Testis (tissue), 3 donors: ENCODE results near the gene SPEM2. TPM values are rescaled to one million over a fixed set of nuclear protein-coding genes. Genes with fewer than 3 reads are reported as not detected.

Source experiments
- DNase-seq: peaks from one replicate; pipeline ENCODE4 v3.0.0-alpha.2; 2019
- H3K27ac ChIP-seq, 2 donors: fragments of 200-600 bp; sonication (generic); one replicate each; pipeline ENCODE4 v1.5.1; 2019
- H3K27me3 ChIP-seq: fragments of 200-600 bp; sonication (generic); one replicate; pipeline ENCODE4 v1.5.1; 2019
- H3K36me3 ChIP-seq: fragments of 200-600 bp; sonication (generic); one replicate; pipeline ENCODE4 v1.5.1; 2017; ENCODE audit warnings: low read depth; ENCODE audit errors: missing control alignments
- H3K4me1 ChIP-seq: fragments of 200-600 bp; sonication (generic); one replicate; pipeline ENCODE4 v1.5.1; 2019
- H3K4me3 ChIP-seq, 2 donors: fragments of 200-600 bp; sonication (generic); one replicate each; pipeline ENCODE4 v1.5.1; 2017 to 2019
- H3K9me3 ChIP-seq: fragments of 200-600 bp; sonication (generic); one replicate; pipeline ENCODE4 v1.5.1; 2017
- POLR2A ChIP-seq: fragments of 450-650 bp; IDR thresholded peaks from one replicate; pipeline ENCODE4 v1.6.1; 2017; ENCODE audit warnings: antibody characterized with exemption, mild to moderate bottlenecking, moderate library complexity
- WGBS, 2 donors: methylation state at CpG; one replicate each; pipeline ENCODE4 v1.1.5; 2018; 5-methylcytosine and 5-hydroxymethylcytosine counted together
- intact Hi-C: fragments of 100-400 bp; cut with DNase I; formaldehyde crosslinking; loops from one replicate; pipeline ENCODE4 v1.15.1; 2023; ENCODE audit warnings: low total_unique reads
- polyA plus RNA-seq: library from polyadenylated mRNA; stranded (reverse); fragments of 350-450 nt; fragmentation: Illumina TruSeq; extraction: RNeasy Lipid Tissue Mini Kit (QIAGEN cat#74804); gene quantifications from one replicate; pipeline ENCODE4 v1.2.3, GENCODE V29; 2014; ENCODE audit warnings: low read depth, low replicate concordance; ENCODE audit not compliant: insufficient read depth
- total RNA-seq, 2 donors: library from RNA; depleted of rRNA; stranded (reverse); fragments of >200 nt; gene quantifications; one replicate each; pipeline ENCODE4 v1.2.3, GENCODE V29; 2016
- TF ChIP-seq, protein P1 (sequence below), 3 experiments: fragments of 450-650 bp in 2 of 3; fragments of 200-600 bp in 1 of 3; sonication (generic) in 1 of 3; IDR thresholded peaks; one replicate each; pipeline ENCODE4 v1.5.1; 2016 to 2019; ENCODE audit warnings: antibody characterized with exemption in 3 of 3, mild to moderate bottlenecking in 2 of 3, moderate library complexity in 1 of 3

Gene SPEM2
- total and polyA plus RNA-seq, 3 donors from 2014 or later = 41.4 to 202 (median 111) TPM

DNA sequence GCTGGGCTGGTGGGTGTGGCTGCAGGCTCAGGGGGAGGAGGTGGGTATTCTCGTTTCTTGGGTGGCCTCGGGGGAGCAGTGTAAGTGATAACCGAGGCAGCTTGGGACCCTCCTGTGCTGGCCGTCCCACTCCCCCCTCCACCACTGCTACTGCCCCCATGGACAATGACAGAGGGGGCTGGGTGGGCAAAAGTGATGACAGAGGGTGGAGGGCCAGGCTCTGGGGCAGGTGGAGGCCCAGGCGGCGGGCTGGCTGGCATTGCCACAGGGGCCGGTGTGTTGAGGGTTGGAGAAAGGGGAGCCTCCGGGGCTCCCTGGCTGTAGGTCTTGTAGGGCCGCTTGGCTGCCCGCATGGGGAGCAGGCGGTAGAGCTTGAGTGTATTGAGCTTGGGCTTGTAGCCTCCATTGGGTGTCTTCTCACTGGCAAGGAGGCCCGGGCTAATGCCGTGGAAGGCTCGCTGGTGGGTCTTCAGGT is 38.0 kb downstream of the SPEM2 start:
- H3K4me3 ChIP-seq = no peak overlapping the region
- H3K27ac ChIP-seq = no peak overlapping the region
- intact Hi-C loops = no loop called here
- TF ChIP-seq, protein P1, sequence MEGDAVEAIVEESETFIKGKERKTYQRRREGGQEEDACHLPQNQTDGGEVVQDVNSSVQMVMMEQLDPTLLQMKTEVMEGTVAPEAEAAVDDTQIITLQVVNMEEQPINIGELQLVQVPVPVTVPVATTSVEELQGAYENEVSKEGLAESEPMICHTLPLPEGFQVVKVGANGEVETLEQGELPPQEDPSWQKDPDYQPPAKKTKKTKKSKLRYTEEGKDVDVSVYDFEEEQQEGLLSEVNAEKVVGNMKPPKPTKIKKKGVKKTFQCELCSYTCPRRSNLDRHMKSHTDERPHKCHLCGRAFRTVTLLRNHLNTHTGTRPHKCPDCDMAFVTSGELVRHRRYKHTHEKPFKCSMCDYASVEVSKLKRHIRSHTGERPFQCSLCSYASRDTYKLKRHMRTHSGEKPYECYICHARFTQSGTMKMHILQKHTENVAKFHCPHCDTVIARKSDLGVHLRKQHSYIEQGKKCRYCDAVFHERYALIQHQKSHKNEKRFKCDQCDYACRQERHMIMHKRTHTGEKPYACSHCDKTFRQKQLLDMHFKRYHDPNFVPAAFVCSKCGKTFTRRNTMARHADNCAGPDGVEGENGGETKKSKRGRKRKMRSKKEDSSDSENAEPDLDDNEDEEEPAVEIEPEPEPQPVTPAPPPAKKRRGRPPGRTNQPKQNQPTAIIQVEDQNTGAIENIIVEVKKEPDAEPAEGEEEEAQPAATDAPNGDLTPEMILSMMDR (IDR thresholded peaks at IDR 0.05) = no peak
- TF ChIP-seq POLR2A = no peak
- no peaks in the 10 kb centered on the region for H3K36me3 ChIP-seq
- DNase-seq = no peak
- H3K4me1 ChIP-seq = peaks cover 16% of the 10 kb centered on the region
- H3K9me3 ChIP-seq = no peaks in the 10 kb centered on the region
- no peaks in the 10 kb centered on the region for H3K27me3 ChIP-seq
- 46 to 85% methylated on average over 4 to 14 of the region's 14 CpGs for WGBS, 2 donors

DNA sequence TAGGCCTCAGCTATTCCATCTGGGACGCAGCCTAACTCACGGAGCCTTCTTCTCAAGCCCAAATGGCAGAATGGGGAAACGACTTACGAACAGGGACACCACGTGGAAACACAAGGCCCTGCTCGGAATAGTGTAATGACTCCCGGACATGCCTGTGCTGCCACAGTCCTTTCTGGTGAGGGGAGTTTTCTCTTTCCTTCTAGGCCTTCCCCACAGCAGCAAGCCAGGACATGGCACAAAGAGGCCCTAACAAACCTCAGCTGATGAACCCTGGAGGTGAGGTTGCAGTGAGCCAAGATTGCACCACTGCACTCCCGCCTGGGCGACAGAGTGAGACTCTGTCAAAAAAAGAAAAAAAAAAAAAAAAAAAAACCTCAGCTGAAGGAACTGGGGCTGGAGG is 38.7 kb downstream of the SPEM2 start:
- no peaks in the 10 kb centered on the region for H3K36me3 ChIP-seq
- intact Hi-C loops = no loop called here
- WGBS, 2 donors = 89 to 96% methylated on average over 7 to 9 of the region's 9 CpGs
- H3K27me3 ChIP-seq = no peaks in the 10 kb centered on the region
- no peak for DNase-seq
- no peak overlapping the region for H3K4me3 ChIP-seq
- H3K27ac ChIP-seq = no peak overlapping the region
- peaks cover 16% of the 10 kb centered on the region for H3K4me1 ChIP-seq
- no peak for TF ChIP-seq POLR2A
- TF ChIP-seq, protein P1 (IDR thresholded peaks at IDR 0.05) = no peak
- no peaks in the 10 kb centered on the region for H3K9me3 ChIP-seq

DNA sequence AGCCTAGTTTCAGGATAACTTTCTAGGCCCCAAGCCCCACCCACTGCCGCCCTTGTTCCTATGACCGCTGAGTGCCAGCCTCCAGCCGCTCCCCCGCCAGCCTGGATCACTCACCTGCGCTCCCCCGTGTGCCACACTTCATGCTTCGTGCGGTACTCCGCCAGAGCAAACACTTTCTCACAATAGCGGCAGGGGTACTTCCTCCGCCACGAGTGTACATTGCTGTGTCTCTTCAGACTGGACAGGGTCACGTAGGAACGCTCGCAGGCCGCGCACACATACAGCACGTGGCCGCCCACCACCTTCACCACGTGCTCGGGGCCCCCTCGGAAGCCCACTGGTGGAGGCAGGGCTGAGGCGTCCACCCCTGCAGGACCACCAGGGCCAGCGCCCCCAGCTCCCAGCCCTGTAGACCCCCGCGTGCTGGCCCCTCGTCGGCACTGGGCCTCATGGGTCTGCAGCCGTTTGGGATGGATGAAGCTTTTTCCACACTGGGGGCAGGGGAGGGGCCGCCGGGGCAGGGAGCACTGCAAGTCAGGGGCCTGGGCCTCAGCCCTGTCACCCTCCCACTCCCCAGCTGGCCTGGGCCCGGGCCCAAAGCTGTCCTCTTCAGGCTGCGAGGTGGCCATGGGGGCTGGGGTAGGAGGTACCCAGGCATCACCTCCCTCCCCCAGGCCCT is 40.3 kb downstream of the SPEM2 start:
- no peaks in the 10 kb centered on the region for H3K36me3 ChIP-seq
- 87 to 94% methylated on average over 26 to 33 of the region's 33 CpGs for WGBS, 2 donors
- peak overlapping the region; percentile 31 to 80 for H3K27ac ChIP-seq
- H3K4me1 ChIP-seq = peaks cover 16% of the 10 kb centered on the region
- H3K4me3 ChIP-seq = no peak overlapping the region
- TF ChIP-seq POLR2A = no peak
- TF ChIP-seq, protein P1 (IDR thresholded peaks at IDR 0.05) = no peak
- no peak for DNase-seq
- H3K27me3 ChIP-seq = no peaks in the 10 kb centered on the region
- intact Hi-C loops = no loop called here
- no peaks in the 10 kb centered on the region for H3K9me3 ChIP-seq

DNA sequence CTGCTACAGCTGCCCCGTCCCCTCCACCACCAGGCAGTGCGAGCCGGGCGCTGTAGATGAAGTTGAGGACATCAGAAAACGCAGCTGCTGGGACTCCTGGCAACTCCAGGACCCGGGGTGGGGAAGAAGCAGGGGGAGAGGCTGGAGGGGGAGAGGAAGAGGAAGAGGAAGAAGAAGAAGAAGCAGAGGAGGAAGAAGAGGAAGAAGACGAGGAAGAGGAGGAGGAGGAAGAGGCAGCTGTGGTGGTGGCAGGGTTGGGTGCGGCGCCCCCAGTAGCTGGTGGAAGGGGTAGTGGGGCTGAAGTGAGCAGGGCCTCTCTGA is 40.9 kb downstream of the SPEM2 start:
- no peak for TF ChIP-seq POLR2A
- TF ChIP-seq, protein P1 (IDR thresholded peaks at IDR 0.05) = no peak
- DNase-seq = no peak
- no peaks in the 10 kb centered on the region for H3K36me3 ChIP-seq
- no peak overlapping the region for H3K4me3 ChIP-seq
- no peaks in the 10 kb centered on the region for H3K27me3 ChIP-seq
- H3K4me1 ChIP-seq = peaks cover 16% of the 10 kb centered on the region
- H3K9me3 ChIP-seq = no peaks in the 10 kb centered on the region
- 73 to 84% methylated on average over 8 to 9 of the region's 9 CpGs for WGBS, 2 donors
- intact Hi-C loops = no loop called here
- H3K27ac ChIP-seq = peak overlapping the region; percentile 31 to 80
